GM19395 (cell line): Measurements from ENCODE around the gene HENMT1.
"Not testable (repeated sequence)": the region's sequence is repeated elsewhere in the genome, so short reads cannot be mapped to it uniquely, and the experiment has no call there.

ENCODE experiments used
- ATAC-seq: cut with Tn5 transposase; IDR thresholded peaks from one replicate; pipeline ENCODE4 v1.9.1; 2021; ENCODE audit warnings: mild to moderate bottlenecking, moderate library complexity; ENCODE audit not compliant: unreplicated experiment

The HENMT1 gene

GRCh38 chr1:108661030-108661609 lies at the start of gene HENMT1:
HENMT1 (minus strand) TSS chr1:108661093; CDS start chr1:108659884, 1,209 bp downstream.
- ATAC-seq = peak; percentile 90

GRCh38 chr1:108708691-108709660 lies 48.1 kb upstream of the HENMT1 start:
- ATAC-seq = peak; percentile 57

GRCh38 chr1:108706643-108707042 lies 45.8 kb upstream of the HENMT1 start:
- no peak for ATAC-seq

- no peak for ATAC-seq
These were observed 43.6 kb upstream of the HENMT1 start for GRCh38 chr1:108704496-108704895.

GRCh38 chr1:108703939-108704338 lies 43.0 kb upstream of the HENMT1 start:
- no peak for ATAC-seq

GRCh38 chr1:108702109-108702508 lies 41.2 kb upstream of the HENMT1 start:
- not testable (repeated sequence) for ATAC-seq

- no peak for ATAC-seq
These were observed 40.4 kb upstream of the HENMT1 start for GRCh38 chr1:108701176-108701849.

GRCh38 chr1:108699375-108700332 lies 38.8 kb upstream of the HENMT1 start:
- ATAC-seq = no peak

- no peak for ATAC-seq
These were observed 34.6 kb upstream of the HENMT1 start for GRCh38 chr1:108695535-108695934.

- ATAC-seq = peak; percentile 66
These were observed 32.1 kb upstream of the HENMT1 start for GRCh38 chr1:108692724-108693655.

- ATAC-seq = peak; percentile 92
These were observed 31.2 kb upstream of the HENMT1 start, which contains the start of gene PRPF38B for GRCh38 chr1:108691942-108692723. PRPF38B (plus strand) TSS chr1:108692310; CDS start chr1:108692592, 282 bp downstream.

GRCh38 chr1:108691128-108691941 lies 30.4 kb upstream of the HENMT1 start:
- ATAC-seq = peak; percentile 7

- no peak for ATAC-seq
These were observed 25.9 kb upstream of the HENMT1 start for GRCh38 chr1:108686614-108687313.

GRCh38 chr1:108685529-108685928 lies 24.6 kb upstream of the HENMT1 start:
- ATAC-seq = no peak

GRCh38 chr1:108681701-108682100 lies 20.8 kb upstream of the HENMT1 start:
- ATAC-seq = not testable (repeated sequence)

GRCh38 chr1:108679586-108680213 lies 18.8 kb upstream of the HENMT1 start:
- no peak for ATAC-seq
